Activated CD4-positive, alpha-beta T cell treated with anti-CD3 and anti-CD28 coated beads, Interleukin-2, amount 10 ng/mL, durations not matched to agents 7 days and 5 days (primary cell): ENCODE measurements around the gene PRICKLE3. TPM values are rescaled to one million over a fixed set of nuclear protein-coding genes. Genes with fewer than 3 reads are reported as not detected.
"Not testable (repeated sequence)": the region's sequence is repeated elsewhere in the genome, so short reads cannot be mapped to it uniquely, and the experiment has no call there.

ENCODE experiments used
- CTCF ChIA-PET: fragments of 350-600 bp; sonication (Branson Sonifier 250); formaldehyde crosslinking; loops from one replicate; lab custom pipeline; 2021; ENCODE audit warnings: antibody characterized with exemption; lab: Charles Lee
- POLR2A ChIA-PET: fragments of 350-600 bp; sonication (Branson Sonifier 250); formaldehyde crosslinking; loops from one replicate; lab custom pipeline; 2021; ENCODE audit warnings: antibody characterized with exemption; lab: Charles Lee
- DNase-seq: peaks from one replicate; pipeline ENCODE4 v3.0.0-alpha.2; 2020
- H3K27ac Mint-ChIP-seq: one replicate; pipeline ENCODE4 v1.8.0; 2021; ENCODE audit warnings: mild to moderate bottlenecking, moderate library complexity, mixed read lengths
- H3K27me3 Mint-ChIP-seq: one replicate; pipeline ENCODE4 v1.8.0; 2021; ENCODE audit warnings: mixed read lengths
- H3K36me3 Mint-ChIP-seq: one replicate; pipeline ENCODE4 v1.8.0; 2021; ENCODE audit warnings: low read depth, mixed read lengths
- H3K4me1 Mint-ChIP-seq: one replicate; pipeline ENCODE4 v1.8.0; 2021; ENCODE audit warnings: mixed read lengths
- H3K4me3 Mint-ChIP-seq: one replicate; pipeline ENCODE4 v1.8.0; 2021; ENCODE audit warnings: mild to moderate bottlenecking, moderate library complexity, mixed read lengths
- H3K9me3 Mint-ChIP-seq: one replicate; pipeline ENCODE4 v1.8.0; 2021; ENCODE audit warnings: mixed read lengths
- total RNA-seq, 2 experiments: library from RNA; stranded (reverse); gene quantifications; one replicate each; pipeline ENCODE4 v1.2.3, GENCODE V29; 2021

PRICKLE3 gene
- total RNA-seq, 2 experiments from 2014 or later: 13.7 to 17.6 TPM

DNA sequence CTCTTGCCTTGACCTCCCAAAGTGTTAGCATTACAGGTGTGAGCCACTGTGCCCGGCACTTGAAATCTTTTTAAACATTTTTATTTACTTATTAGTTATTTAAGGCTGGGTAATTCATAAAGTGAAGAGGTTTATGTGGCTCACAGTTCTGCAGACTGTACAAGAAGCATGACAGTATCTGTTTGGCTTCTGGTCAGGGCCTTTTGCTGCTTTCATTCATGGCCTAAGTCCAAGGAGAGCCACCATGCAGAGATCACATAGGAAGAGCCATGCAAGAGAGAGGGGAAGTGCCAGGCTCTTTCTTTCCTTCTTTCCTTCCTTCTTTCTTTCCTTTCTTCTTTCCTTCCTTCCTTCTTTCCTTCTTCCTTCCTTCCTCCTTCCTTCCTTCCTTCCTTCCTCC is 52.4 kb downstream of the PRICKLE3 start:
- no peaks in the 10 kb centered on the region for H3K27me3 Mint-ChIP-seq
- ChIA-PET CTCF (interaction anchor here (0.6 to 2.4 kb wide), 2 partner anchors 9 to 12 kb away, joined by 3 to 7 read pairs; no protein-coding TSS in a partner anchor), POLR2A (no interaction called here)
- no peak overlapping the region for H3K27ac Mint-ChIP-seq
- H3K9me3 Mint-ChIP-seq: no peaks in the 10 kb centered on the region
- H3K4me1 Mint-ChIP-seq: peaks cover 4% of the 10 kb centered on the region
- DNase-seq: no peak
- H3K36me3 Mint-ChIP-seq: peaks cover 2% of the 10 kb centered on the region
- H3K4me3 Mint-ChIP-seq: no peak overlapping the region

DNA sequence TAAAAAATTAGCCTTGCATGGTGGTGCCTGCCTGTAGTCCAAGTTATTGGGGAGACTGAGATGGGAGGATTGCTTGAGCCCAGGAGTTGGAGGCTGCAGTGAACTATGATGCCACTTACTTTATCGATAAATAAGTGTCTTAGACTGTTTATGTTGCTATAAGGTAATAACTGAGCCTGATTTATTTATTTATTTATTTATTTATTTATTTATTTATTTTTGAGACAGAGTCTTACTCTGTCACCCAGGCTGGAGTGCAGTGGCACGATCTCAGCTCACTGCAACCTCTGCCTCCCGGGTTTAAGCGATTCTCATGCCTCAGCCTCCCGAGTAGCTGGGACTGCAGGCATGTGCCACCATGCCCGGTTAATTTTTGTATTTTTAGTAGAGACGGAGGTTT is 53.9 kb downstream of the PRICKLE3 start:
- H3K27me3 Mint-ChIP-seq, H3K4me1 Mint-ChIP-seq, H3K27ac Mint-ChIP-seq, H3K9me3 Mint-ChIP-seq, H3K36me3 Mint-ChIP-seq, POLR2A ChIA-PET, DNase-seq, H3K4me3 Mint-ChIP-seq: not testable (repeated sequence)
- CTCF ChIA-PET: interaction anchor here (2.4 kb wide), 1 partner anchor 11 kb away, joined by 7 read pairs; no protein-coding TSS in a partner anchor

DNA sequence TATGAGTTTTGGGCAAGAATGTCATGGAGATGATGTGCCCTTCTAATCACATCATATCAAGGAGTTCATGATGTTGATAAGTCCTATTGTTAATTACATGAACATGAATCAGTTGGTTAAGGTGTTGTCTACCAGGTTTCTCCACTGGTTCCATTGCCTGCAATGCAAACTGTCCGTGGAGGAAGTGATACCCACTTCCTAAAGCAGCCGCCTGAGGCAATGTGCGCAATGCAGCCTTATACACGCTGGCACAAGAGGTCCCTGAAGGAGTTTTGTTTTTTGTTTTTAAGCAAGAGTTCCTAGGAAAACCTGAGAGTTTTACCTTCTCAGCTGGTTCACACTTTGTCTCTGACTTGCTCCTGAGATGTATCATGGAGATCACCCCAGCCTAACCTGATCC is 56.7 kb downstream of the PRICKLE3 start:
- ChIA-PET CTCF (no interaction called here), POLR2A (no interaction called here)
- DNase-seq: no peak
- H3K36me3 Mint-ChIP-seq: no peaks in the 10 kb centered on the region
- H3K4me1 Mint-ChIP-seq: peaks cover 4% of the 10 kb centered on the region
- no peaks in the 10 kb centered on the region for H3K27me3 Mint-ChIP-seq
- H3K9me3 Mint-ChIP-seq: no peaks in the 10 kb centered on the region
- H3K27ac Mint-ChIP-seq: no peak overlapping the region
- H3K4me3 Mint-ChIP-seq: no peak overlapping the region

DNA sequence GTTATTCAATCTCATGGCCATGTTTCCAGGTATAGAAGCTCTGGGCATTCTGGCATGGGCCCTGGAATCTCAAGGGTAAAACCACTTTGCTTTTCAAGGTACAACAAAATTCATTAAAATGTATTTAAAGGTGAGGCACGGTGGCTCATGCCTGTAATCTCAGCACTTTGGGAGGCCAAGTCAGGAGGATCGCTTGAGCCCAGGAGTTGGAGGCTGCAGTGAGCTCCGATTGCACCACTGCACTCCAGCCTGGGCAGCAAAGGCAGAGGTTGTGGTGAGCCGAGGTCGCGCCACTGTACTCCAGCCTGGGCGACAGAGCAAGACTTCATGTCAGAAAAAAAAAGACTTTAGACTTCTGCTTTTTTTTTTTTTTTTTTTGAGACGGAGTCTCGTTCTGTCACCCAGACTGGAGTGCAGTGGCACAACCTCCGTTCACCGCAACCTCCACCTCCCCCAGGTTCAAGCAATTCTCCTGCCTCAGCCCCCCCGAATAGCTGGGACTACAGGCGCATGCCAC is 58.4 kb downstream of the PRICKLE3 start:
- H3K27me3 Mint-ChIP-seq, POLR2A ChIA-PET, H3K9me3 Mint-ChIP-seq, DNase-seq, CTCF ChIA-PET, H3K36me3 Mint-ChIP-seq, H3K4me3 Mint-ChIP-seq, H3K27ac Mint-ChIP-seq: not testable (repeated sequence)
- H3K4me1 Mint-ChIP-seq: peaks cover 15% of the 10 kb centered on the region

Other genes starting within 250 kb of the PRICKLE3 start
- gene OTUD5, start 228.8 kb downstream of the PRICKLE3 start, total RNA-seq: 10 to 100 TPM; 49.0 to 54.1 TPM
- gene KCND1, start 214.5 kb downstream of the PRICKLE3 start, total RNA-seq: 1 to 10 TPM; 2.9 to 3.6 TPM
- 10 to 100 TPM; 73.2 to 91.2 TPM for gene GRIPAP1, start 184.1 kb downstream of the PRICKLE3 start, total RNA-seq
- 10 to 100 TPM; 25.7 to 26.8 TPM for gene TFE3, start 143.0 kb downstream of the PRICKLE3 start, total RNA-seq
- gene CCDC120, start 127.4 kb downstream of the PRICKLE3 start, total RNA-seq: 1 to 10 TPM; 5.5 to 5.9 TPM
- gene PRAF2, start 112.4 kb downstream of the PRICKLE3 start, total RNA-seq: 10 to 100 TPM; 24.7 to 27.1 TPM
- 10 to 100 TPM; 44.0 to 48.6 TPM for gene WDR45, start 106.5 kb downstream of the PRICKLE3 start, total RNA-seq
- gene GPKOW, start 62.6 kb downstream of the PRICKLE3 start, total RNA-seq: 10 to 100 TPM; 29.2 to 33.2 TPM
- gene MAGIX, start 23.6 kb downstream of the PRICKLE3 start, total RNA-seq: 1 to 10 TPM; 1.9 to 2.8 TPM
- gene PLP2, start 14.5 kb downstream of the PRICKLE3 start, total RNA-seq: 100 to 1,000 TPM; 245 to 270 TPM
- gene SYP, start 13.8 kb upstream of the PRICKLE3 start, total RNA-seq: 1 to 10 TPM; 2.5 to 2.7 TPM
- under 1 TPM; 0.12 to 0.33 TPM for gene CACNA1F, start 47.0 kb upstream of the PRICKLE3 start, total RNA-seq
- 10 to 100 TPM; 25.4 to 28.3 TPM for gene CCDC22, start 49.1 kb upstream of the PRICKLE3 start, total RNA-seq
- gene FOXP3, start 78.3 kb upstream of the PRICKLE3 start, total RNA-seq: 10 to 100 TPM; 12.8 to 13.0 TPM
- 10 to 100 TPM; 11.2 to 12.3 TPM for gene PPP1R3F, start 83.4 kb upstream of the PRICKLE3 start, total RNA-seq
- not detected for gene GAGE10, start 117.3 kb upstream of the PRICKLE3 start, total RNA-seq
- gene GAGE12J, start 135.7 kb upstream of the PRICKLE3 start, total RNA-seq: not detected
- not detected for gene GAGE13, start 145.2 kb upstream of the PRICKLE3 start, total RNA-seq